PC-9 (cell line): Measurements from ENCODE around the gene MT1HL1.

Experiments
- EZH2 ChIP-seq: fragments of 200-600 bp; sonication (generic); IDR thresholded peaks from 2 replicates; pipeline ENCODE4 v1.8.0; 2017; ENCODE audit warnings: antibody characterized with exemption, low read depth
- TF ChIP-seq, protein P1 (sequence below): fragments of 200-600 bp; sonication (generic); conservative IDR thresholded peaks from 2 replicates; pipeline ENCODE4 v1.6.1; 2017; ENCODE audit warnings: mixed run types, antibody characterized with exemption, mild to moderate bottlenecking, moderate library complexity

- no peak for TF ChIP-seq EZH2
- TF ChIP-seq, protein P1, sequence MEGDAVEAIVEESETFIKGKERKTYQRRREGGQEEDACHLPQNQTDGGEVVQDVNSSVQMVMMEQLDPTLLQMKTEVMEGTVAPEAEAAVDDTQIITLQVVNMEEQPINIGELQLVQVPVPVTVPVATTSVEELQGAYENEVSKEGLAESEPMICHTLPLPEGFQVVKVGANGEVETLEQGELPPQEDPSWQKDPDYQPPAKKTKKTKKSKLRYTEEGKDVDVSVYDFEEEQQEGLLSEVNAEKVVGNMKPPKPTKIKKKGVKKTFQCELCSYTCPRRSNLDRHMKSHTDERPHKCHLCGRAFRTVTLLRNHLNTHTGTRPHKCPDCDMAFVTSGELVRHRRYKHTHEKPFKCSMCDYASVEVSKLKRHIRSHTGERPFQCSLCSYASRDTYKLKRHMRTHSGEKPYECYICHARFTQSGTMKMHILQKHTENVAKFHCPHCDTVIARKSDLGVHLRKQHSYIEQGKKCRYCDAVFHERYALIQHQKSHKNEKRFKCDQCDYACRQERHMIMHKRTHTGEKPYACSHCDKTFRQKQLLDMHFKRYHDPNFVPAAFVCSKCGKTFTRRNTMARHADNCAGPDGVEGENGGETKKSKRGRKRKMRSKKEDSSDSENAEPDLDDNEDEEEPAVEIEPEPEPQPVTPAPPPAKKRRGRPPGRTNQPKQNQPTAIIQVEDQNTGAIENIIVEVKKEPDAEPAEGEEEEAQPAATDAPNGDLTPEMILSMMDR, result no peak
Observed at GRCh38 chr1:236997882-236998281, 6.4 kb downstream of the MT1HL1 start.
